Stimulated activated naive CD8-positive, alpha-beta T cell treated with anti-CD3 and anti-CD28 coated beads, Interleukin-15, amount 100 ng/mL, for 72 hours (primary cell): Measurements from ENCODE around the gene GHRL.

ENCODE experiments used
- ATAC-seq: fragments of 150-1000 bp; cut with Tn5 transposase; 2 replicates; pipeline ENCODE4 v1.10.0; 2021; ENCODE audit warnings: mild to moderate bottlenecking, moderate library complexity
- DNase-seq, 2 donors: peaks; one replicate each; pipeline ENCODE4 v3.0.0; 2021 to 2022
- H3K27ac Mint-ChIP-seq, 2 donors: one replicate each; pipeline ENCODE4 v1.8.0; 2022; ENCODE audit warnings: mild to moderate bottlenecking in 2 of 2, mixed read lengths in 2 of 2, moderate library complexity in 2 of 2
- H3K27me3 Mint-ChIP-seq: one replicate; pipeline ENCODE4 v1.8.0; 2022; ENCODE audit warnings: mixed read lengths
- H3K4me1 Mint-ChIP-seq: one replicate; pipeline ENCODE4 v1.8.0; 2022; ENCODE audit warnings: mild to moderate bottlenecking, mixed read lengths
- H3K4me3 Mint-ChIP-seq, 2 donors: one replicate each; pipeline ENCODE4 v1.8.0; 2022; ENCODE audit warnings: mild to moderate bottlenecking in 2 of 2, mixed read lengths in 2 of 2, moderate library complexity in 1 of 2
- H3K9me3 Mint-ChIP-seq, 2 donors: one replicate each; pipeline ENCODE4 v1.8.0; 2022; ENCODE audit warnings: mixed read lengths in 2 of 2

Gene GHRL, protein sequence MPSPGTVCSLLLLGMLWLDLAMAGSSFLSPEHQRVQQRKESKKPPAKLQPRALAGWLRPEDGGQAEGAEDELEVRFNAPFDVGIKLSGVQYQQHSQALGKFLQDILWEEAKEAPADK

GRCh38 chr3:10292505-10293419 is at the start of gene GHRL:
Gene GHRL, minus strand, starts transcription at chr3:10292947. Its CDS starts 2,767 bp downstream, at chr3:10290180.
- ATAC-seq, result peak; percentile 27
- H3K4me3 Mint-ChIP-seq, result peak within 1 kb of the TSS; percentile 25 to 54

DNA sequence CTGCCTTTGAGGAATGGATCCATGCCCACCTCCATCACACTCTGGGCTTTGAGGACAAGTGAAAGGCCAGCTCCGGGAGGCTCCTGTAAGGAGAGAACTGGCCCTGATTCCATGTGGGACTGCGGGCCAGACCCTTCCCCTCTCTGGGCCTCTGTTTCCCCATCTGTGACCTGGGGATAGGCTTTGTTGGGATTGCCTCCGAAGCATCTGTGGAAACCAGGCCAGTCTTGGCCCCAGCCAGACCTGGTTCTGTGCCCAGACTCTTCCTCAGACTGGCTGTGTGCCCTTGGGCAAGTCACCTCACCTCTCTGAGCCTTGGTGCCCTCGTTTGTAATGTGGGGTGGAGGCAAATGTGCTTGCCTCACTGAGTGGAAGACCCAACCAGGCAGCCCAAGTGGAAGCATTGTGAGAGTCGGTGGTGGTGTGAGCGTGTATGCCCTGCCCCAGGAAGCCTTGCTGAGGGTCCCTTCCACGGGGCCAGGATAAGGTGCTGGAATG is 49.2 kb upstream of the GHRL start:
- peaks cover 10% of the 10 kb centered on the region for H3K27me3 Mint-ChIP-seq
- ATAC-seq, result no peak
- no peak for DNase-seq

More at GRCh38 chr3:10292505-10293419, at the start of gene GHRL:
- Mint-ChIP-seq H3K27me3 (no peaks in the 10 kb centered on the region), H3K4me1 (peaks cover 19% of the 10 kb centered on the region), H3K9me3 (no peaks in the 10 kb centered on the region), H3K27ac (peak within 1 kb of the TSS; percentile 82 to 92)
- DNase-seq, result no peak

GRCh38 chr3:10340476-10340875 is 47.7 kb upstream of the GHRL start:
- peaks cover 5% of the 10 kb centered on the region for H3K4me1 Mint-ChIP-seq
- no peak overlapping the region for H3K4me3 Mint-ChIP-seq

More for the DNA sequence above, 49.2 kb upstream of the GHRL start:
- H3K9me3 Mint-ChIP-seq, result no peaks in the 10 kb centered on the region
- H3K27ac Mint-ChIP-seq, result peak overlapping the region in 1 of 2 donors; percentile 92
- no peak overlapping the region for H3K4me3 Mint-ChIP-seq
- H3K4me1 Mint-ChIP-seq, result peaks cover 5% of the 10 kb centered on the region

GRCh38 chr3:10340046-10340445 is 47.3 kb upstream of the GHRL start:
- Mint-ChIP-seq H3K9me3 (no peaks in the 10 kb centered on the region), H3K27ac (peak overlapping the region; percentile 9 to 65), H3K4me3 (no peak overlapping the region), H3K4me1 (peaks cover 7% of the 10 kb centered on the region), H3K27me3 (peaks cover 10% of the 10 kb centered on the region)
- no peak for ATAC-seq
- DNase-seq, result no peak

More at GRCh38 chr3:10340476-10340875, 47.7 kb upstream of the GHRL start:
- Mint-ChIP-seq H3K9me3 (no peaks in the 10 kb centered on the region), H3K27me3 (peaks cover 10% of the 10 kb centered on the region), H3K27ac (peak overlapping the region in 1 of 2 donors; percentile 65)
- ATAC-seq (no peak), DNase-seq (no peak)

DNA sequence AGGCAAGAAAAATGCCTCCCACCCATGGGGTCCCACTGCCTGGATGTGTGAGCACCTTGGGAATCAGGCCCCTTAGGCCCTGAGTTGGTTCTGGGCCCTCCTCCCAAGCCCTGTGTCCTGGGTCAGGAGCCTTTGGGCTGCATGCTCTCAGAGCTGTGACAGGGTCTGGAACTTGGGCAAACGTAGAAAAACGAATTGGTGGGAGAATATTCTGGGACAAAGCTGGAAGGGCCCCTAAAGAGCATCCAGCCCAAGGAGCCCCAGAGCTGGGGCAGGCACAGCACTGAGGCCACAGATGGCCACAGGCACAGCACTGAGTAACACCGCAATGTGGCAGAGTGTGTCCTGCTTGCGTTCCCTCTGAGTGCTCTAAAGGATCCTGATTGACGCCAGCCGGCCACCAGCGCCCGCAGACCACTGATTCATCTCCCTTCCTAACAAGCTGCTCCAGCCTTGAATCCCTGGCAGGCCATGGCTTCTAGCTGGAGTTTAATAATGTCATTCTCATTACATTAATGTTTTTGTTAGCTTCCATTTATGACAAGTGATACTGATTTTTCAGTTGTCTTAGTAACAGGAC is 46.7 kb upstream of the GHRL start:
- DNase-seq, result no peak
- Mint-ChIP-seq H3K4me3 (no peak overlapping the region), H3K27ac (no peak overlapping the region), H3K27me3 (peaks cover 10% of the 10 kb centered on the region), H3K4me1 (peaks cover 12% of the 10 kb centered on the region), H3K9me3 (no peaks in the 10 kb centered on the region)
- no peak for ATAC-seq

DNA sequence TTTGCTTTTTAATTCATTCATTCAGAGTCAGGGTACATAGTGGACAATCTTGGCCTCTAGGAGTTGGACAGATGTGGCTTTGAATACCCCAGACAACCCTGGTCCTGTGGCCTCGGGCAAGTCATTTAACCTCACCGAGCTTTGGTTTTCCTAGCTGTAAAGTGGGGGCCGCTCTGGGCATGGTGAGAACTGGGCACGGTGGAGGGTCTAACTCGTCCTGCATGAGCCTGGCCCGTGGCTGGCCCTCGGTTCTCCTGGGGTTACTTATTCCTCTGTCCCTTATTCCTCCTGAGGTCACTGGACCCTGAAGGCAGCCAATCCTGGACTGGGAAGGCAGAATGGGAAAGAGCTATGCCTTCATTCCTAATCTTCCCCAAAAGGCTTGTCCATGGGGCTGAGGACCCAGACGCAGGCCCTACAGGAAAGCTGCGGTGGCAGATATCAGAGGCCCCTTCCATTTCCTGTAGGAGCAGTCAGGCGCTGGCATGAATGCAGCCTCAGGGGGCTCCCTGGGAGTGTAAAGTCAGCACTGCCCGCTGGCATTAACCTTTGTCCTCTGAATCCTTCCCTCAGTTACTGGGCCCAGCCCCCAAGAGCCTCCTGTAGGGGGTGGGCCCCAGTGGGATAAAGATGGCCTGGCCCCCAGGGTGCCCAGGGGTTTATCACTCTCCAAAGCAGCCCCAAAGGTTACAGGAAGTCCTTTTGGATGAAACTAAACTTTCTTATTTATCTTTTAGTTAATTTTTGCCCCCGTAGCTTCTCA is 46.0 kb upstream of the GHRL start:
- H3K27me3 Mint-ChIP-seq, result peaks cover 4% of the 10 kb centered on the region
- ATAC-seq (no peak), DNase-seq (no peak)
- H3K9me3 Mint-ChIP-seq, result no peaks in the 10 kb centered on the region
- H3K4me3 Mint-ChIP-seq, result no peak overlapping the region
- peak overlapping the region in 1 of 2 donors; percentile 36 for H3K27ac Mint-ChIP-seq
- H3K4me1 Mint-ChIP-seq, result peaks cover 6% of the 10 kb centered on the region

DNA sequence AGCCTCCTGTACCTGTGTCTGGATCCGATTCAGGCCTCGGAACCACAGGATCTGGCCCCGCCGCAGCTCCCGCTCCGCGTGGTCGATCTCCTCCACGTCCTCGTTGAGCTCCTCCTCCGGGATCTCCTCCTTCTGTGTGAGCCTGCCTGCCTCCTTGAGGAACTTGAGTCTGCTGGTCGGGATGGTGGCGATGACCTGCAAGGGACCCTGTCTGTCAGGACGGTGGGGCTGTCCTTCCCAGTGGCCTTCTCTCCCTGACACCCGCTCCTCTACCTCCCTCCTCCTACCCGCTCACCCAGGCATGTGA is 45.4 kb upstream of the GHRL start:
- H3K4me1 Mint-ChIP-seq, result peaks cover 13% of the 10 kb centered on the region
- no peak overlapping the region for H3K4me3 Mint-ChIP-seq
- peak overlapping the region in 1 of 2 donors; percentile 3 for H3K27ac Mint-ChIP-seq
- H3K27me3 Mint-ChIP-seq, result no peaks in the 10 kb centered on the region
- ATAC-seq (no peak), DNase-seq (no peak)
- no peaks in the 10 kb centered on the region for H3K9me3 Mint-ChIP-seq

DNA sequence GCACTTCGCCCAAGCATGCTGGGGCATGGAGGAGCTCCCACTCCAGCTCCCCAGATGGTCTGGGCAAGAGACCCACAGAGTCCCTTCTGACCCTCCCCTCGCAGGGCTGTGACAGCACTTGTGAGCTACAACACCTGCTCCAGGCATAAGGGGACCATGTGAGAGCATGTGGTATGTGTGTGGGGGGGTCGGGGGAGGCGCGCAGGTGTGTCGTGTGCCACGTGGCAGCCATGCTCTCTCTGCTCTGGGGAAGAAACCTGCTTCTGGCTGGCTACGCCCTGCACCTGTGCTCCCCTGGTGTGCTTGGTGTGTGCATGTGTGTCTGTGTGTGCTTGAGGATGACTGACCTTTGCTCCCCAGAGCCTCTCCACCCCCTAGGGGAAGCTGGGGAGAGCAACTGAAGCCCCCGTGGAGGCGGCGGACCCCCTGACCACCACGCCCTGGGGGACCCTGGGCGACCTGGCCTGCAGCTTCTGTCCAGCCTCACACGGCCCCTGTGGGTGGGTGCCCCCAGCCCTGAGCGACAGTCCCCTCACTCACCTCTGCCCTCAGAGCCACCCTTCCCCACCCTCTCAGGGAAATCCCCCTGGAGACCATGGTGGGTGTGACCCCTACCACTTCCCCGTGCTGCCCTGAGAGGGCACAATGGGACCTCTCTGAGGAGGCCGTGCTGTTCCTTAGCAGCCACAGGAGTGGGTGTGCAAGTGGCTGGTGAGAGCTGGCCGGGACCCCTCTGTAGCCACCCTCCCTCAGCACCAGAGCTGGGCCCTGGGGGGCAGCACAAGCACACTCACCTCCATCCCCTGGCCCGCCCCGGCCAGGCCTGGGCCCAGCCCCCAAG is 44.8 kb upstream of the GHRL start:
- peak; percentile 22 for ATAC-seq
- Mint-ChIP-seq H3K27me3 (no peaks in the 10 kb centered on the region), H3K4me1 (peaks cover 18% of the 10 kb centered on the region), H3K4me3 (no peak overlapping the region), H3K9me3 (no peaks in the 10 kb centered on the region), H3K27ac (peak overlapping the region in 1 of 2 donors; percentile 3)
- no peak for DNase-seq

DNA sequence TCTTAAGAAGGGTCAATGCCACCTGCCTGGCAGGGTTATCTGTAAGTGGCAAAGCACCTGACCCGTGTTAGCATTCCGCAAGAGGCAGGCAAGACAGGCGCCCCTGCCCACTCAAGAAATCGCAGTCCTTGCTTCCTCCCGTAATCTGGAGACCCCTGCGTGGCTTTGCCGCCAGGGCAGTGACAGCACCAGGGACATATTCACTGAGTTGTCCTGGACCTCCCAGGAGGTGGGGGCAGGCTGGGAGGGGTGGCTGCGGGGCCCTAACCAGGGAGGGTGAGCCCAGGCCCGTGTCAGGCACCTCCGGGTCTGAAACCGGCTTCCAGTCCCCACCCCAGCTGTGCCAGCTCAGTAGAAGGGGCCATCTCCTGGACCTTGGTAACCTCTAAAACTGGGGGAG is 44.0 kb upstream of the GHRL start:
- H3K27ac Mint-ChIP-seq, result no peak overlapping the region
- ATAC-seq (no peak), DNase-seq (no peak)
- H3K4me1 Mint-ChIP-seq, result peaks cover 24% of the 10 kb centered on the region
- no peaks in the 10 kb centered on the region for H3K27me3 Mint-ChIP-seq
- H3K9me3 Mint-ChIP-seq, result no peaks in the 10 kb centered on the region
- H3K4me3 Mint-ChIP-seq, result no peak overlapping the region

- Mint-ChIP-seq H3K27me3 (no peaks in the 10 kb centered on the region), H3K27ac (no peak overlapping the region), H3K4me3 (no peak overlapping the region), H3K4me1 (peaks cover 24% of the 10 kb centered on the region), H3K9me3 (no peaks in the 10 kb centered on the region)
- DNase-seq (no peak), ATAC-seq (no peak)
Observed at GRCh38 chr3:10335871-10336622, 43.3 kb upstream of the GHRL start.

GRCh38 chr3:10335190-10335738 is 42.5 kb upstream of the GHRL start:
- Mint-ChIP-seq H3K4me1 (peaks cover 24% of the 10 kb centered on the region), H3K4me3 (no peak overlapping the region), H3K9me3 (no peaks in the 10 kb centered on the region), H3K27ac (no peak overlapping the region), H3K27me3 (peaks cover 4% of the 10 kb centered on the region)
- DNase-seq (no peak), ATAC-seq (no peak)

- DNase-seq (no peak), ATAC-seq (no peak)
- H3K27ac Mint-ChIP-seq, result peak overlapping the region in 1 of 2 donors; percentile 16
- no peak overlapping the region for H3K4me3 Mint-ChIP-seq
- H3K4me1 Mint-ChIP-seq, result peaks cover 24% of the 10 kb centered on the region
- no peaks in the 10 kb centered on the region for H3K9me3 Mint-ChIP-seq
- H3K27me3 Mint-ChIP-seq, result peaks cover 12% of the 10 kb centered on the region
Observed at GRCh38 chr3:10334459-10334858, 41.7 kb upstream of the GHRL start.

GRCh38 chr3:10334042-10334441 is 41.3 kb upstream of the GHRL start:
- DNase-seq, result no peak
- H3K27ac Mint-ChIP-seq, result peak overlapping the region in 1 of 2 donors; percentile 5

GRCh38 chr3:10333349-10333650 is 40.6 kb upstream of the GHRL start:
- H3K27me3 Mint-ChIP-seq, result peaks cover 23% of the 10 kb centered on the region

More at GRCh38 chr3:10334042-10334441, 41.3 kb upstream of the GHRL start:
- no peak for ATAC-seq
- no peak overlapping the region for H3K4me3 Mint-ChIP-seq
- peaks cover 16% of the 10 kb centered on the region for H3K27me3 Mint-ChIP-seq
- H3K4me1 Mint-ChIP-seq, result peaks cover 24% of the 10 kb centered on the region
- H3K9me3 Mint-ChIP-seq, result no peaks in the 10 kb centered on the region

More at GRCh38 chr3:10333349-10333650, 40.6 kb upstream of the GHRL start:
- Mint-ChIP-seq H3K4me1 (peaks cover 24% of the 10 kb centered on the region), H3K9me3 (no peaks in the 10 kb centered on the region), H3K27ac (no peak overlapping the region), H3K4me3 (no peak overlapping the region)
- no peak for ATAC-seq
- DNase-seq, result no peak
